ENCODE data around the gene SLC6A12.

Gene SLC6A12

GRCh38 chr12:234891-235415 is 21.0 kb upstream of the SLC6A12 start:
- no peak for DNase-seq (ENCODE audit: low spot score)

GRCh38 chr12:234019-234418 is 20.1 kb upstream of the SLC6A12 start:
- DNase-seq (ENCODE audit: low spot score): no peak

- DNase-seq (ENCODE audit: low spot score): no peak
Observed at GRCh38 chr12:233615-233968, 19.6 kb upstream of the SLC6A12 start.

GRCh38 chr12:232731-233614 is 19.0 kb upstream of the SLC6A12 start:
- DNase-seq (ENCODE audit: low spot score): no peak

GRCh38 chr12:230925-231671 is 17.1 kb upstream of the SLC6A12 start:
- DNase-seq (ENCODE audit: low spot score): no peak

- no peak for DNase-seq (ENCODE audit: low spot score)
Observed at GRCh38 chr12:229441-230191, 15.7 kb upstream of the SLC6A12 start.

GRCh38 chr12:228846-229200 is 14.9 kb upstream of the SLC6A12 start:
- no peak for DNase-seq (ENCODE audit: low spot score)

- DNase-seq (ENCODE audit: low spot score): no peak
Observed at GRCh38 chr12:227923-228845, 14.2 kb upstream of the SLC6A12 start.

- no peak for DNase-seq (ENCODE audit: low spot score)
Observed at GRCh38 chr12:227286-227915, 13.4 kb upstream of the SLC6A12 start.

GRCh38 chr12:226401-226800 is 12.4 kb upstream of the SLC6A12 start:
- no peak for DNase-seq (ENCODE audit: low spot score)

GRCh38 chr12:225012-225411 is 11.1 kb upstream of the SLC6A12 start:
- no peak for DNase-seq (ENCODE audit: low spot score)

GRCh38 chr12:224330-224729 is 10.4 kb upstream of the SLC6A12 start:
- no peak for DNase-seq (ENCODE audit: low spot score)

- no peak for DNase-seq (ENCODE audit: low spot score)
Observed at GRCh38 chr12:223841-224240, 9.9 kb upstream of the SLC6A12 start.

- DNase-seq (ENCODE audit: low spot score): no peak
Observed at GRCh38 chr12:221736-222135, 7.8 kb upstream of the SLC6A12 start.

- no peak for DNase-seq (ENCODE audit: low spot score)
Observed at GRCh38 chr12:220946-221550, 7.1 kb upstream of the SLC6A12 start.

- DNase-seq (ENCODE audit: low spot score): no peak
Observed at GRCh38 chr12:220491-220890, 6.5 kb upstream of the SLC6A12 start.

- peak; percentile 76 for DNase-seq (ENCODE audit: low spot score)
Observed at GRCh38 chr12:219891-220352, 6.0 kb upstream of the SLC6A12 start.

GRCh38 chr12:218728-219590 is 5.0 kb upstream of the SLC6A12 start:
- DNase-seq (ENCODE audit: low spot score): no peak

GRCh38 chr12:218221-218620 is 4.3 kb upstream of the SLC6A12 start:
- no peak for DNase-seq (ENCODE audit: low spot score)

Data from AG08396 (cell line).